Osteoblast (primary cell): ENCODE measurements around the gene OR6C74. TPM values are rescaled to one million over a fixed set of nuclear protein-coding genes. Genes with fewer than 3 reads are reported as not detected.

ENCODE experiments used
- DNase-seq: peaks from one replicate; pipeline ENCODE4 v3.0.0; 2011; ENCODE audit warnings: low spot score, mixed read lengths; ENCODE audit not compliant: insufficient read length; ENCODE audit errors: missing footprints
- H2AFZ ChIP-seq: 2 replicates; pipeline ENCODE4 v1.6.0; 2011; ENCODE audit warnings: mild to moderate bottlenecking, low read length
- H3K27ac ChIP-seq: 2 replicates; pipeline ENCODE4 v1.5.1; 2011; ENCODE audit warnings: mild to moderate bottlenecking, low read depth, low read length, moderate library complexity
- H3K27me3 ChIP-seq: 2 replicates; pipeline ENCODE4 v1.6.0; 2012; ENCODE audit warnings: mild to moderate bottlenecking, control low read depth, inconsistent platforms, low read length, moderate library complexity; ENCODE audit not compliant: insufficient read depth
- H3K36me3 ChIP-seq: 2 replicates; pipeline ENCODE4 v1.5.1; 2011; ENCODE audit warnings: mild to moderate bottlenecking, low read length, control low read depth, moderate library complexity; ENCODE audit not compliant: insufficient read depth
- H3K4me1 ChIP-seq: 2 replicates; pipeline ENCODE4 v1.5.1; 2011; ENCODE audit warnings: mild to moderate bottlenecking, low read length, control low read depth, moderate library complexity; ENCODE audit not compliant: insufficient read depth
- H3K4me2 ChIP-seq: 2 replicates; pipeline ENCODE4 v1.6.0; 2011; ENCODE audit warnings: mild to moderate bottlenecking, low read length; ENCODE audit not compliant: insufficient read depth
- H3K4me3 ChIP-seq: fragments of 200-600 bp; sonication (generic); 3 replicates; pipeline ENCODE4 v1.5.1; 2012; ENCODE audit warnings: mild to moderate bottlenecking, low read length, inconsistent platforms; ENCODE audit not compliant: insufficient read depth
- H3K79me2 ChIP-seq: 2 replicates; pipeline ENCODE4 v1.6.0; 2012; ENCODE audit warnings: mild to moderate bottlenecking, low read length, control low read depth, inconsistent platforms; ENCODE audit not compliant: insufficient read depth
- H3K9me3 ChIP-seq: 2 replicates; pipeline ENCODE4 v1.5.1; 2011; ENCODE audit warnings: low read depth, low read length, control low read depth
- H4K20me1 ChIP-seq: 2 replicates; pipeline ENCODE4 v1.6.0; 2012; ENCODE audit warnings: mild to moderate bottlenecking, low read length, control low read depth; ENCODE audit not compliant: insufficient read depth
- CTCF ChIP-seq: IDR thresholded peaks from 2 replicates; pipeline ENCODE4 v1.5.1; 2011; ENCODE audit warnings: mild to moderate bottlenecking, low read depth, low read length, moderate library complexity; ENCODE audit errors: extremely low read depth
- total RNA-seq: library from RNA; depleted of rRNA; stranded (reverse); fragments of >200 nt; gene quantifications from 2 replicates; pipeline ENCODE4 v1.2.3, GENCODE V29; 2012

The OR6C74 gene
- total RNA-seq = not detected in 2 replicates

- Histone ChIP-seq H3K27me3 (no peaks in the 10 kb centered on the region), H2AFZ (no peak within 1 kb of the TSS), H3K36me3 (no peaks in the 10 kb centered on the region), H4K20me1 (no peaks in the 10 kb centered on the region), H3K9me3 (no peaks in the 10 kb centered on the region), H3K79me2 (no peaks in the 10 kb centered on the region), H3K4me3 (no peak within 1 kb of the TSS), H3K4me1 (no peaks in the 10 kb centered on the region), H3K27ac (no peak within 1 kb of the TSS), H3K4me2 (no peak within 1 kb of the TSS)
- no peak for TF ChIP-seq CTCF
- no peak for DNase-seq
These were observed at the start of gene OR6C74 for GRCh38 chr12:55244309-55244708. Gene OR6C74 (plus strand): TSS chr12:55244609. CDS start chr12:55247288, 2,679 bp downstream.

- H2AFZ ChIP-seq = no peak within 1 kb of the TSS
- TF ChIP-seq CTCF = no peak
- H3K4me1 ChIP-seq = no peaks in the 10 kb centered on the region
- no peak within 1 kb of the TSS for H3K4me2 ChIP-seq
- no peaks in the 10 kb centered on the region for H3K36me3 ChIP-seq
- H3K9me3 ChIP-seq = no peaks in the 10 kb centered on the region
- H3K79me2 ChIP-seq = no peaks in the 10 kb centered on the region
- no peak for DNase-seq
- no peak within 1 kb of the TSS for H3K4me3 ChIP-seq
- no peak within 1 kb of the TSS for H3K27ac ChIP-seq
- no peaks in the 10 kb centered on the region for H3K27me3 ChIP-seq
- no peaks in the 10 kb centered on the region for H4K20me1 ChIP-seq
These were observed 23.7 kb upstream of the OR6C74 start, which contains the start of gene OR10A7 for GRCh38 chr12:55220725-55221124. Gene OR10A7 (plus strand): TSS chr12:55221025. CDS start chr12:55221025, 0 bp downstream.

GRCh38 chr12:55226523-55226922 lies 17.9 kb upstream of the OR6C74 start:
- Histone ChIP-seq H2AFZ (no peak overlapping the region), H3K27me3 (no peaks in the 10 kb centered on the region), H3K4me1 (no peaks in the 10 kb centered on the region), H3K4me3 (no peak overlapping the region), H4K20me1 (no peaks in the 10 kb centered on the region), H3K27ac (no peak overlapping the region), H3K9me3 (no peaks in the 10 kb centered on the region), H3K79me2 (no peaks in the 10 kb centered on the region), H3K4me2 (no peak overlapping the region), H3K36me3 (no peaks in the 10 kb centered on the region)
- DNase-seq = no peak
- TF ChIP-seq CTCF = no peak

GRCh38 chr12:55227643-55228042 lies 16.8 kb upstream of the OR6C74 start:
- no peak for TF ChIP-seq CTCF
- no peak overlapping the region for H3K4me3 ChIP-seq
- no peak for DNase-seq

More at GRCh38 chr12:55227643-55228042, 16.8 kb upstream of the OR6C74 start:
- H3K4me2 ChIP-seq = no peak overlapping the region
- no peak overlapping the region for H3K27ac ChIP-seq
- no peaks in the 10 kb centered on the region for H3K27me3 ChIP-seq
- H3K9me3 ChIP-seq = no peaks in the 10 kb centered on the region
- H3K36me3 ChIP-seq = no peaks in the 10 kb centered on the region
- H4K20me1 ChIP-seq = no peaks in the 10 kb centered on the region
- no peak overlapping the region for H2AFZ ChIP-seq
- no peaks in the 10 kb centered on the region for H3K79me2 ChIP-seq
- no peaks in the 10 kb centered on the region for H3K4me1 ChIP-seq
